Caki2 (cell line): Measurements from ENCODE around the gene SLC6A18. TPM values are rescaled to one million over a fixed set of nuclear protein-coding genes. Genes with fewer than 3 reads are reported as not detected.
"Not testable (repeated sequence)": the region's sequence is repeated elsewhere in the genome, so short reads cannot be mapped to it uniquely, and the experiment has no call there.

ENCODE experiments used
- DNase-seq: peaks from one replicate; pipeline ENCODE4 v3.0.0-alpha.2; 2015; ENCODE audit warnings: low read depth
- in situ Hi-C: cut with HindIII; loops from 2 replicates; pipeline ENCODE4 v1.10.0; 2016; ENCODE audit warnings: low sequenced_read_pairs, low pct_unique_long_range_greater_than_20kb, mixed read lengths
- total RNA-seq: library from RNA; depleted of rRNA; stranded (reverse); fragments of >200 nt; shearing (Covaris generic); gene quantifications from 2 replicates; pipeline ENCODE4 v1.2.3, GENCODE V29; 2014; ENCODE audit warnings: low replicate concordance

The SLC6A18 gene
- total RNA-seq, 1 experiment from 2014 or later, result not detected

DNA sequence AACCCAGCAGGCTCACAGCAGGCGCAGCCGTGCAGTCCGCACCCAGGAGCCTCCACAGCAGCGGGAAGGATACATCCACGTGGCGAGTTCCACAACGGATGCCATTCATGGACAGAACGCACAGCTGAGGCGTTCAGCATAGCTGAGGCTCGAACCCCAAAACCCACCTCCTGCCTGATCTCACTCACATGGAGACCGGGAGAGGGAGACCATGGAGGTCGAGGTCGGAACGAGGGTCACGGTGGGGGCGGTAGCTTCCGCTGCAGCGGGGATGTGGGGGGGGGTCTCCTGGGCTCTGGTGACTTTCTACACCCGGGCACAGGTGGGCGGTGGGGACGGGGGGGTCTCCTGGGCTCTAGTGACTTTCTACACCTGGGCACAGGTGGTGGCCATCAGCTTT lies 52.1 kb downstream of the SLC6A18 start:
- in situ Hi-C loops, result no loop called here
- no peak for DNase-seq

DNA sequence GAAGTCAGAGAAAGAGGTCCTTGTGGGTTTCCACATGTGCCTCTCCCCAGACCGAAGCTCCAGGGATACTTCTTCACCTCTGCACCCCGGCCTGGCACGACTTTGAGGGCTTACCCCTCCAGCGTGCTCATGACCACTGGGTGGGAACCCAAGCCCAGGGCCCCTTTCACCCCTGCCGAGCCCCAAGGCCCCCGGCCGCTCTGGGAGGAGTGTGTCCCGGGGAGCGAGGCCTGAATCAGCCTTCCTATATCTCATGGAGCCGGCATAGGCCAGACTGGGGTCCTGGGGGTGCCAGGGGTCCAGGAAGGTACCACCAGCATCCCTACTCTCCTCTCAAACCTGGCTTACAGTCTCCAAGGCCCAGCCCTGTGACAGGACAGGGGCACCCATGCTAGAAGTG lies 52.6 kb downstream of the SLC6A18 start:
- in situ Hi-C loops, result no loop called here
- no peak for DNase-seq

DNA sequence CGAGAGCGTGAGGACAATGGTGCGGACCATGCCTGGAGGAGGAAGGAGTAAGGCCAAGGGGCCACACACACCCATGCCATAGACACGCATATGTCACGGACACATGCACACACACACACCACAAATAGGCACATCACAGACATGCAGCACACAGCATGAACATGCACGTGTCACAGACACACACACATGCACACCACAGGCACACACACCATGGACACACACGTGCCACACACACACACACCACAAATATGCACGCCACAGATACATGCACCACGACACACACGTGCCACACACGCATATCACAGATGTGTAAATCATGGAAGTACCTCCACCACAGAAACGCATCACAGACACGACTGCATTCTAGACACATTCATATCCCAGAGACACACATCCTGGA lies 53.0 kb downstream of the SLC6A18 start:
- in situ Hi-C loops, result no loop called here
- DNase-seq, result no peak

DNA sequence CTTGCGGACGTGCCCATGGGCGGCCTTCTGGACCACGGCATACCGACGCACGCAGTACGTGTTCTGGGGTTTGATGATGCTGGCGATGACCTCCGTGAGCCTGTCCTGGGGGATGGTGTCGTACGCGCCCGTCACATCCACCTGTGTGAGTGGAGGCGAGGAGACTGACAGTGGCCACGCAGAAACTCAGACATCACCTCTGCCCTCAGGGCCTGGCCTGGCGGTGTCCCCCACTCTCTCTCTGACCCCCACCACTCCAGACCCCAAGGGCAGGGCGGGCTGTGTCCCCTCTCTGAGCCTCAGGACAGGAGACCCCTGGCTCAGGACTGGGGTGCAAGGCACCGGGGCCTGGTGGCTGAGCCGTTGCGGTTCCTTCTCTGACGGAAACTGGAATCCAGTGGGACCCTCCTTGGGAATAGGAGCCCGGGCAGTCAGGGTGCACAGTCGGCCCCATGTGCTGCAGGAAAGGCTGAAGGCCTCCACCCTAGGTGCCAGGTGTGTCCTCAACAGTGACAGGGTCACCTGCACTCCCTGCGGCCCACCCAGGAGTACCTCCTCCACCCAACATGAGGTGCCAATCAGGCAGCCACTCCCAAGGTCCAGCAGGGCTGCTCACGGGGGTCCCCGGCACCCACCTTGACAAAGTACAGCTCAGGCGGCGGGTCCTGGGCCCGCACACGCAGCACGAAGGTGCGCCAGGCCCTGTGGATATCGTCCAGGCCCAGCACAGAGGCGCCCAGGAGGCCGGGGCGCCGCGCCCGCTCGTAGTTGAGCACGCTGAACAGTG lies 53.7 kb downstream of the SLC6A18 start:
- in situ Hi-C loops, result no loop called here

DNA sequence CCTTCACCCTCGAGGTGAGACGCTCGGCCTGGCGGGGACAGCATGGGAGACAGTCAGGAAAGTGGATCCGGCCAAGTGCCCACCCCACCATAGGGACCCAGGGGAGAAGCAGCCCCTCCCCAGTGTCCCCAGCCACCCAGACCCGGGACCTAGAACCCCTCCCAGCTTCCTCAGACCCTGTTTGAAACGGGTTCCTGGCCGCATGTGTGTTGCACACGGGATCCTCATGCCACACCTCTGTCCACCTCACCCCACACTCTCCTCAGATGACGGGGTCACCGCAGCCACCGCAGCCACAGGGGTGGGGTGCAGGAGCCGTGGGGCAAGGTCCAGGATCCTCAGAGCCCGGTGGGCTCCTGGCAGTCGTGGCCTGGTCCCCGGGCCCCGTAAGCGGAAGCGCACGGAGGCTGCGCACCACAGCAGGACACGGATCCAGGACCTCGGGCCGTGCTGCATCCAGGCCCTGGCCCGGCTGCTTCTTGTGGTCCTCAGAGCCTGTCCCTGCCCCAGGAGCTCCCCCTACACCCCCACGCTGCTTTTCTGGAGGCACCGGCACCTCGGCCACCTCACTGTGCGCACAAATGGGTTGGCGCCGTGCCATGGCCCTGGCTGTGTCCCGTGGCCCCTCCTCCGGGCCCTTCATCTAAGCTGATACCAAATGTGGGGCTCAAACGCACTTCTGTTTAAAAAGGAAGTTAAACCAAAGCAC lies 54.4 kb downstream of the SLC6A18 start:
- DNase-seq, result no peak
- in situ Hi-C loops, result no loop called here

More for the DNA sequence above, 53.7 kb downstream of the SLC6A18 start:
- no peak for DNase-seq

DNA sequence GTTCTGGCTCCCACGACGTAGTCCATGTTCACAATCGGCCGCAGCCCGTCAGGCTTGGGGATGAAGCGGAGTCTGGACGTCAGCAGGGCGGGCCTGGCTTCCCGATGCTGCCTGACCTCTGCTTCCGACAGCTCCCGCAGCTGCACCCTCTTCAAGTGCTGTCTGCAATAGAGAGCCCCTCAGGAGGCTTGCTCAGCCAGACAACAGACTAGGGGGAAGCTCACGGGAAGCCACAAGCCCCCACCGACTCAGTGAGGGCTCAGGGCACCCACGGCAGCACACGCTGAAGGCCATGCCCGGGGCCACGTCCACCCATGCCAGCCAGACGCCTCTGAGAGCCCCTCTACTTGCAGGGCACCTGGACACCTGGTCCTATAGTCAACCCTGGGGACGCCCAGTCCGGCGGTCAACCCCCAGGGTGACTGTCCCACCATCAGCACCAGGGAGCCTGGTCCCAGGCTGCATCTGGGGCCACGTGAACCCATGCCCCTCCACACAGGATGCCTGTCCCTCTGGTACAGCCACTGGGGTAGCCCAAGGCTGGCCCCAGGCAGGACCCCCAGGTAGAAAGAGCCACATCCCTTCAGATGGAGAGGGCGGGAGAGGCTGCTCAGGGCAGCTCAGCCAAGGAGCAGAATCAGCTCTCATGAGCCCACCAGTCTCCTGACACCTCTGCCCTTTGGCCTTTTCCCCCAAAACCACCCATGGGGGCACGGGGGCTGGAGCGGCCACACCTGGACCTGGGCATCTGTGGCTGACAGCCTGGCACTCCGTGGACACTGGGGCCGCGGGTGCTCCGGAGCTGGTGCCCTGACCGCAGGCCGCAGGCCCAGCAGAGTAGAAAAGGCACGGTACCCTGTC lies 55.2 kb downstream of the SLC6A18 start:
- in situ Hi-C loops, result no loop called here
- no peak for DNase-seq

DNA sequence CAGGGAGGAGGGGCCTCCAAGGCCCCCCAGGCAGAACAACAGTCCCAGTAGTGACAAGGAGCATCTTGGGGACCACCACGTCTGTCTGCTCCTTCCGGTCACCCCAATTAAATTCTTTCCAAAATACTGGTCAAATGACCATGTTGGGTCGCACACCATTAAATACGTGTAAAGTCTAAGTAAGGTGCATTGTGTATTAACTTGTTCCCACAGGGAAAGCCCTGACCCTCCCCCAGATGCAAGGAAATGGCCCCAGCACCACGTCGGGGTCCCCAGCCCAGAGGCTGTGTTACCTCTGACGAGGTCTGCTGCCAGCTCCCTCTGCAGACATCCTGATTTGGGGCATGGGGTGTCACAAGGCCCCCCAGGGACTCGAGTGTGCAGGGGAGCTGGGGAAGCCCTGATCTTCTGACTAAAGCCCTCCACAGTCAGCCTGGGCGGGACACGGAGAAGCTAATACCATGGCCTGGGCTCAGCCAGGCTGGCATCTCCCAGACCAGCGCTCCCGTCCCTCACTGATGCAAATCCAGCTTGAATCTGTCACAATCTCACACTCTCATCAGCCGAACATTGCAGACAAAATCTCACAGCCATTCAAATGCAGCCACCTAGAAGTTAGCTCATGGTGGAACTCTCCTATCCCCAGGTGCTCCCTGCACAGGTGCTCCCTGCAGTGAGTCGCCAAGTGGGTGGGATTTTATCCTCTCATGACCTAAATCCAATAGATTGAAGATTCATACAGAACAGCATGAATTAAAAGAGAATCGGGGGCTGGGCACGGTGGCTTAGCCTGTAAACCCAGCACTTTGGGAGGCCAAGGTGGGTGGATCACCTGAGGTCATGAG lies 56.1 kb downstream of the SLC6A18 start:
- in situ Hi-C loops, result no loop called here
- no peak for DNase-seq

DNA sequence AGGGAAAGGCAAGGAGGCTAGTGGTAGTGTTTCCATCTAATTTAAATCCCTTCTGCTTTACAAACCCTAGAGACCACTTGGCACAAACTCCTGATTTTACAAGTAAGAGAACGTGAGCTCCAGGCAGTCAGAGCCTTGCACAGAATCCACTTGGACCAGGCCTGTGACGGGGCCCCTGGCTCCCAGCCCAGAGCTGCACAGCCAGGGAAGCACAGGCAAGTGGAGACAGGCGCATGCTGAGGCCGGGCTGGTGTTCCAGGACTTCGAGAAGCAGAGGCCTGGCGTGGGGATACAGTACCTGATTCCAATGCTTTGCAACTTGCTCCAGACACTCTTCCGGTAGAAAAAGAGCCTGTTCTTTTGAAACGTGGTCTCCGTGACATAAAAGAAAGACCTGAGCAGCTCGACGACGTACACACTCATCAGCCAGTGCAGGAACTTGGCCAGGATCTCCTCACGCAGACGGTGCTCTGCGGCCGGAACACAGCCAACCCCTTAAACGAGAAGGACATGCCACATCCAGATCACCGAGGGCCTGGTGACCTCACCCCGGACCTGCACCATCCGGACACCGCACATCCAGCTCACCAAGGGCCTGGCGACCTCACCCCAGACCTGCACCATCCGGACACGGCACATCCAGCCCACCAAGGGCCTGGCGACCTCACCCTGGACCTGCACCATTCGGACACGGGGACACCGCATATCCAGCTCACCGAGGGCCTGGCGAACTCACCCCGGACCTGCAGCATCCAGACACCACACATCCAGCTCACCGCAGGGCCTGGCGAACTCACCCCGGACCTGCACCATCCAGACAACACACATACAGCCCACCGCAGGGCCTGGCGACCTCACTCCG lies 57.2 kb downstream of the SLC6A18 start:
- in situ Hi-C loops, result no loop called here
- DNase-seq, result no peak

DNA sequence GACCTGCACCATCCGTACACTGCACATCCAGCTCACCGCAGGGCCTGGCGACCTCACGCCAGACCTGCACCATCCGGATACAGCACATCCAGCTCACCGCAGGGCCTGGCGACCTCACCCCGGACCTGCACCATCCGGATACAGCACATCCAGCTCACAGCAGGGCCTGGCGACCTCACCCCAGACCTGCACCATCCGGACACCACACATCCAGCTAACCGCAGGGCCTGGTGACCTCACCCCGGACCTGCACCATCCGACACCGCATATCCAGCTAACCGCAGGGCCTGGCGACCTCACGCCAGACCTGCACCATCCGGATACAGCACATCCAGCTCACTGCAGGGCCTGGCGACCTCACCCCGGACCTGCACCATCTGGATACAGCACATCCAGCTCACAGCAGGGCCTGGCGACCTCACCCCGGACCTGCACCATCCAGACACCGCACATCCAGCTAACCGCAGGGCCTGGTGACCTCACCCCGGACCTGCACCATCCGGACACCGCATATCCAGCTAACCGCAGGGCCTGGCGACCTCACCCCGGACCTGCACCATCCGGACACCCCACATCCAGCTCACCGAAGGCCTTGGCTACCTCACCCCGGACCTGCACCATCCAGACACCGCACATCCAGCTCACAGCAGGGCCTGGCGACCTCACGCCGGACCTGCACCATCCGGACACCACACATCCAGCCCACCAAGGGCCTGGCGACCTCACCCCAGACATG lies 58.0 kb downstream of the SLC6A18 start:
- DNase-seq, in situ Hi-C loops: not testable (repeated sequence)

DNA sequence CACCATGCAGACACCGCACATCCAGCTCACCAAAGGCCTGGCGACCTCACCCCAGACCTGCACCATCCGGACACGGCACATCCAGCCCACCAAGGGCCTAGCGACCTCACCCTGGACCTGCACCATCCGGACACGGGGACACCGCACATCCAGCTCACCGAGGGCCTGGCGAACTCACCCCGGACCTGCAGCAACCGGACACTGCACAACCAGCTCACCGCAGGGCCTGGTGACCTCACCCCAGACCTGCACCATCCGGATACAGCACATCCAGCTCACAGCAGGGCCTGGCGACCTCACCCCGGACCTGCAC lies 58.5 kb downstream of the SLC6A18 start:
- in situ Hi-C loops, DNase-seq: not testable (repeated sequence)

DNA sequence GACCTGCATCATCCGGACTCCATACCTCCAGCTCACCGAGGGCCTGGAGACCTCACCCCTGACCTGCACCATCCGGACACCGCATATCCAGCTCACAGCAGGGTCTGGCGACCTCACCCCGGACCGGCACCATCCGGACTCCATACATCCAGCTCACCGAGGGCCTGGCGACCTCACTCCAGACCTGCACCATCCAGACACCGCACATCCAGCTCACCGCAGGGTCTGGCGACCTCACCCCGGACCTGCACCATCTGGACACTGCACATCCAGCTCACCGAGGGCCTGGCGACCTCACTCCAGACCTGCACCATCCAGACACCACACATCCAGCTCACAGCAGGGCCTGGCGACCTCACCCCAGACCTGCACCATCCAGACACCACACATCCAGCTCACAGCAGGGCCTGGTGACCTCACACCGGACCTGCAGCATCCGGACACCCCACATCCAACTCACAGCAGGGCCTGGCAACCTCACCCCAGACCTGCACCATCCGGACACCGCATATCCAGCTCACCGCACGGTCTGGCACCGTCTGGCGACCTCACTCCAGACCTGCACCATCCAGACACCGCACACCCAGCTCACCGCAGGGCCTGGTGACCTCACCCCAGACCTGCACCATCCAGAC lies 59.3 kb downstream of the SLC6A18 start:
- DNase-seq, in situ Hi-C loops: not testable (repeated sequence)

DNA sequence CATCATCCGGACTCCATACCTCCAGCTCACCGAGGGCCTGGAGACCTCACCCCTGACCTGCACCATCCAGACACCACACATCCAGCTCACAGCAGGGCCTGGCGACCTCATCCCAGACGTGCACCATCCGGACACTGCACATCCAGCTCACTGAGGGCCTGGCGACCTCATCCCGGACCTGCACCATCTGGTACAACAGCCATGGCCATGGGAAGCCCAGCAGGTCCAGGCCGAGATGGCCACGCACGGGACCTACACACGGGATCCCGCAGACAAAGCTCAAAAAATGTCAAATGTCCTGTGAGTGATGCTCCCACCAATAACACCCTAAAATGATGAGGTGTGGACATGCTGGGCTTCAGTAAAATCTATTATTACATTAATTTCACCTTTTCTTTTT lies 60.0 kb downstream of the SLC6A18 start:
- DNase-seq, result no peak
- in situ Hi-C loops, result no loop called here

DNA sequence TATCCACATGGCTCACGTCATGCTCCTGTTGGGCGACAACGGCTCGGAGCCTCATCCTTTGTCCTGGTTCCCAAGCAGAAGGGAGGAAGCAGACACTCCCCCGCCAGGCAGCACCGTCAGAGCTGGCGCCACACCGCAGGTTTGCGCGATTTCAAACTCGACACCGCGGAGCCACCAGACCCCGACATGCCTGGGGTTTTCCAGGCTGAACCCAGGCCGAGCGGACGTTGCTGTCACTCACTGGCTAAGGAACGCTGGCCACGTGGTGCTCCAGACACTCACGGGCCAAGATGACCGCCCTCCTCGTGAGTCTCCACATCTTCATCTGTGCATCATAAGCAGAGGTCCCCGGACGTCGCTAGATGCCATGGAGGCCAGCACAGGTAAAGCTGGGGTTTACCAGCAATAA lies 60.7 kb downstream of the SLC6A18 start:
- in situ Hi-C loops, result no loop called here
- DNase-seq, result no peak

DNA sequence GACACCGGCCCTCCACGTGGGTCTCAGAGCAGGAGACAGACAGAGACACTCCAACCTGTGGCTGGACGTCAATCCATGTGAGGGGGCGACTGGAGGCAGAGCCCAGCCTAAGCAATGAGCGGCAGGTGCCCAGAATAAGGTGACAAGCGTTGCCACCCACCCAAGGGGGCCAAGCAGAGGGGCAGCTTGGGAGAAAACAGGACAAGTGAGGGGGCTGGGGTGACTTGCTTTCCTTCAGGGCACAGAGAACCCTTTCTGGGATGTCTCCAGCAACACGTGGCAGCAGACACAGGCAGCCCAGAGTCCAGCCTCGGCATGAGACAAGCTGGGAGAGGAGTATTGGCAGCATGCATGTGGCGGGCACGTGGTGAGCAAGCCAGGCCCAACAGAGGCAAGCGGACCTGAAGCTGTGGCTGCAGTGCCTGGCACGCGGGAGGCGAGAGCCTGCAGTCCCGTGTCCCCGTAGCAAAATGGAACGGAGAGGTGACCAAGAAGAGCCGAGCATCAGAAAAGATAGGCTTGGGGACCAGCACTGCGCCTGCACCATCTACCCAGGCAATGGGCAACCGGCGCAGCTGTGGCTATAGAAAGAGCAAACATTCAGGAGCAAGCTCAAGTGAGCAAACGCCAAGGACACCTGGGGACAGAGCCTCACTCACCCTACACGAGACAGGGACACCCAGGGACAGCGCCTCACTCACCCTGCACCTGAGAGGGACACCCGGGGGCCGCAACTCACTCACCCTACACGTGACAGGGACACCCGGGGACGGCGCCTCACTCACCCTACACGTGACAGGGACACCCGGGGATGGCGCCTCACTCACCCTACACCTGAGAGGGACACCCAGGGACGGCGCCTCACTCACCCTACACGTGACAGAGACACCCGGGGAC lies 63.5 kb downstream of the SLC6A18 start:
- in situ Hi-C loops, result no loop called here
- no peak for DNase-seq

DNA sequence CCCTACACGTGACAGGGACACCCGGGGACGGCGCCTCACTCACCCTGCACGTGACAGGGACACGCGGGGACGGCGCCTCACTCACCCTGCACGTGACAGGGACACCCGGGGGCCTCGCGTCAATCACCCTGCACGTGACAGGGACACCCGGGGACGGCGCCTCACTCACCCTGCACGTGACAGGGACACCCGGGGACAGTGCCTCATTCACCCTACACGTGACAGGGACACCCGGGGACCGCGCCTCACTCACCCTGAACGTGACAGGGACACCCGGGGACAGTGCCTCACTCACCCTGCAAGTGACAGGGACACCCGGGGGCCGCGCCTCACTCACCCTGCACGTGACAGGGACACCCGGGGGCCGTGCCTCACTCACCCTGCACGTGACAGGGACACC lies 64.4 kb downstream of the SLC6A18 start:
- DNase-seq, in situ Hi-C loops: not testable (repeated sequence)
